Breast epithelium (tissue), 3 donors: ENCODE data around the gene NR2F2.

Source experiments
- CTCF ChIP-seq, 3 donors: fragments of 450-650 bp; IDR thresholded peaks; one replicate each; pipeline ENCODE4 v1.5.1; 2016 to 2017; ENCODE audit warnings: antibody characterized with exemption in 3 of 3, mild to moderate bottlenecking in 3 of 3, moderate library complexity in 3 of 3
- POLR2A ChIP-seq: fragments of 450-650 bp; IDR thresholded peaks from one replicate; pipeline ENCODE4 v1.6.1; 2016; ENCODE audit warnings: antibody characterized with exemption, mild to moderate bottlenecking, moderate library complexity
- POLR2AphosphoS5 ChIP-seq, 3 donors: sonication (generic); formaldehyde crosslinking; IDR thresholded peaks; one replicate each; pipeline ENCODE4 v1.6.1; 2017; ENCODE audit warnings: antibody characterized with exemption in 3 of 3

GRCh38 chr15:96362011-96362754 is 31.7 kb downstream of the NR2F2 start:
- no peak for TF ChIP-seq CTCF (IDR thresholded peaks at IDR 0.05)
- no peak for TF ChIP-seq POLR2A
- TF ChIP-seq POLR2AphosphoS5 (IDR thresholded peaks at IDR 0.05): no peak
